Pancreas (tissue), 10 donors: Measurements from ENCODE around the gene SMAP1. TPM values are rescaled to one million over a fixed set of nuclear protein-coding genes. Genes with fewer than 3 reads are reported as not detected.

Experiments
- ATAC-seq, 4 donors: fragments of 200-7000 bp; cut with Tn5 transposase; one replicate each; pipeline versions ENCODE4 v1.8.0 to v1.9.1; 2020; ENCODE audit warnings: mild to moderate bottlenecking in 4 of 4, moderate library complexity in 4 of 4
- DNase-seq, 6 donors: peaks; one replicate each; pipeline ENCODE4 v3.0.0-alpha.2; 2020
- FAIRE-seq: peaks from 2 replicates; lab custom pipeline; 2012; peaks lifted over from hg19 to GRCh38; lab: Jason Lieb, UNC
- H3K27ac ChIP-seq, 4 donors: fragments of 200-600 bp; sonication (generic); 1 replicate in 3 of 4; 2 replicates in 1 of 4; pipeline versions ENCODE4 v1.5.0 to v1.8.0; 2020
- H3K27me3 ChIP-seq, 4 donors: fragments of 200-600 bp; one replicate each; pipeline ENCODE4 v1.8.0; 2021
- H3K36me3 ChIP-seq, 3 donors: fragments of 200-600 bp; sonication (generic) in 1 of 3; one replicate each; pipeline versions ENCODE4 v1.5.0 to v1.8.0; 2020 to 2021
- H3K4me1 ChIP-seq, 3 donors: fragments of 200-600 bp; one replicate each; pipeline ENCODE4 v1.8.0; 2021
- H3K4me3 ChIP-seq, 4 donors: fragments of 200-600 bp; sonication (generic) in 2 of 4; one replicate each; pipeline versions ENCODE4 v1.5.0 to v1.8.0; 2020 to 2021
- H3K9me3 ChIP-seq, 4 donors: fragments of 200-600 bp; one replicate each; pipeline ENCODE4 v1.8.0; 2021
- WGBS, 2 donors: extraction: QIAGEN DNeasy Blood & Tissue Kit; methylation state at CpG; one replicate each; pipeline ENCODE4 v1.1.7; 2013; 5-methylcytosine and 5-hydroxymethylcytosine counted together
- intact Hi-C, 3 donors: fragments of 100-400 bp; cut with DNase I; formaldehyde crosslinking; loops; one replicate each; pipeline versions ENCODE4 v1.11.1 to v1.14.2; 2022
- polyA plus RNA-seq, 2 donors: library from polyadenylated mRNA; stranded (reverse); fragments of 200-250 nt; gene quantifications; one replicate each; pipeline ENCODE4 v1.2.3, GENCODE V29; 2013
- total RNA-seq, 6 donors: library from RNA; stranded (reverse); fragmentation: NEBNext Ultra II Directional in 4 of 6; extraction: Animal tissue kit (Norgen Biotek cat#: 25700) in 4 of 6; gene quantifications; one replicate each; pipeline versions ENCODE4 v1.2.1 to v1.2.4, GENCODE V29; 2021 to 2023
- TF ChIP-seq, protein P1 (sequence below), 4 donors: fragments of 200-600 bp; sonication (generic) in 3 of 4; IDR thresholded peaks; one replicate each; pipeline versions ENCODE4 v1.5.0 to v1.8.0; 2021; ENCODE audit warnings: antibody characterized with exemption in 4 of 4
- donor health status: healthy with polysubstance abuse.
- donor health status: DM: no; HTN: no; CAD: no; lungs with moderate emphysema.
- donor health status: DM: no; HTN: no; CAD: no.
- donor health status: control.
- donor health status: control.
- donor health status: Bipolar disorder and iron deficiency.
- donor health status: DM: yes; HTN: yes; CAD: no.
- donor health status: DM: no; HTN: no; CAD: no.
- donor health status: DM: no; HTN: no; CAD: no.
- donor health status: DM: yes; HTN: yes; CAD: no.

Gene SMAP1
- total and polyA plus RNA-seq, 8 donors: 11.4 to 21.2 (median 17.3) TPM

DNA sequence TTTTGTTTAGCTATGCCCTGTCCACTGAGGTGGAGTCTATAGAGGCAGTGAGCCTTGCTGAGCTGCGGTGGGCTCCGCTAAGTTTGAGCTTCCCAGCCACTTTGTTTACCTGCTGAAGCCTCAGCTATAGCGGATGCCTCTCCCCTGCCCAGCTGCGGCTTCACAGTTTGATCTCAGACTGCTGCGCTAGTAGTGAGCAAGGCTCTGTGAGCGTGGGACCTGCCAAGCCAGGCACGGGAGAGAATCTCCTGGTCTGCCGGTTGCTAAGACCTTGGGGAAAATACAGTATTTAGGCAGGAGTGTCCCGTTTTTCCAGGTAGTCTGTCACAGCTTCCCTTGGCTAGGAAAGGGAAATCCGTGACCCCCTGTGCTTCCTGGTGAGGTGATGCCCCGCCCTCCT, 138.4 kb downstream of the SMAP1 start:
- no peak for FAIRE-seq
- H3K36me3 ChIP-seq: no peaks in the 10 kb centered on the region
- no peaks in the 10 kb centered on the region for H3K9me3 ChIP-seq
- H3K27ac ChIP-seq: no peak overlapping the region
- TF ChIP-seq, protein P1, sequence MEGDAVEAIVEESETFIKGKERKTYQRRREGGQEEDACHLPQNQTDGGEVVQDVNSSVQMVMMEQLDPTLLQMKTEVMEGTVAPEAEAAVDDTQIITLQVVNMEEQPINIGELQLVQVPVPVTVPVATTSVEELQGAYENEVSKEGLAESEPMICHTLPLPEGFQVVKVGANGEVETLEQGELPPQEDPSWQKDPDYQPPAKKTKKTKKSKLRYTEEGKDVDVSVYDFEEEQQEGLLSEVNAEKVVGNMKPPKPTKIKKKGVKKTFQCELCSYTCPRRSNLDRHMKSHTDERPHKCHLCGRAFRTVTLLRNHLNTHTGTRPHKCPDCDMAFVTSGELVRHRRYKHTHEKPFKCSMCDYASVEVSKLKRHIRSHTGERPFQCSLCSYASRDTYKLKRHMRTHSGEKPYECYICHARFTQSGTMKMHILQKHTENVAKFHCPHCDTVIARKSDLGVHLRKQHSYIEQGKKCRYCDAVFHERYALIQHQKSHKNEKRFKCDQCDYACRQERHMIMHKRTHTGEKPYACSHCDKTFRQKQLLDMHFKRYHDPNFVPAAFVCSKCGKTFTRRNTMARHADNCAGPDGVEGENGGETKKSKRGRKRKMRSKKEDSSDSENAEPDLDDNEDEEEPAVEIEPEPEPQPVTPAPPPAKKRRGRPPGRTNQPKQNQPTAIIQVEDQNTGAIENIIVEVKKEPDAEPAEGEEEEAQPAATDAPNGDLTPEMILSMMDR (IDR thresholded peaks at IDR 0.05): no peak
- intact Hi-C loops: no loop called here
- H3K4me1 ChIP-seq: peaks cover 0 to 4% (median 0%) of the 10 kb centered on the region in 3 donors
- no peaks in the 10 kb centered on the region for H3K27me3 ChIP-seq
- DNase-seq: peak in 1 of 6 donors; percentile 20
- no peak overlapping the region for H3K4me3 ChIP-seq
- ATAC-seq: no peak
- WGBS, 2 donors: 97 to 100% methylated on average over 11 of the region's 11 CpGs

DNA sequence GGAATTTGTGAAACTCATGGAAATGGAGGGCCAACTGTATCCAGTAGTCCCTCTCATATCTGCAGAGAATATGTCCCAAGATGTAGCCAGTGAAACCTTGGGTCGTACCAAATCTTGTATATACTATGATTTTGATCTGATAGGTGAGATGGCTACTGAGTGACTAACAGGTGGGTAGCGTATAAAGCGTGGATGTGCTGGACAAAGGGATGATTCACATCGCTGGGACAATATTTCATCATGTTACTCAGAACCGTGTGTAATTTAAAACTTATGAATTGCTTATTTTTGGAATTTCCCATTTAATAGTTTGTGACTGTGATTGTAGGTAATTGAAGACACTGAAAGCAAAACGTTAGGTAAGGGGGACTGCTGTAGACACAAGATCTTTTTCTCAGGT, 144.1 kb downstream of the SMAP1 start:
- no peaks in the 10 kb centered on the region for H3K36me3 ChIP-seq
- DNase-seq: no peak
- no peaks in the 10 kb centered on the region for H3K27me3 ChIP-seq
- TF ChIP-seq, protein P1 (IDR thresholded peaks at IDR 0.05): no peak
- intact Hi-C loops: no loop called here
- H3K27ac ChIP-seq: no peak overlapping the region
- FAIRE-seq: no peak
- no peaks in the 10 kb centered on the region for H3K9me3 ChIP-seq
- H3K4me1 ChIP-seq: peaks cover 0 to 14% (median 0%) of the 10 kb centered on the region in 3 donors
- no peak for ATAC-seq
- WGBS, 2 donors: 87 to 90% methylated on average over 6 of the region's 6 CpGs
- no peak overlapping the region for H3K4me3 ChIP-seq

DNA sequence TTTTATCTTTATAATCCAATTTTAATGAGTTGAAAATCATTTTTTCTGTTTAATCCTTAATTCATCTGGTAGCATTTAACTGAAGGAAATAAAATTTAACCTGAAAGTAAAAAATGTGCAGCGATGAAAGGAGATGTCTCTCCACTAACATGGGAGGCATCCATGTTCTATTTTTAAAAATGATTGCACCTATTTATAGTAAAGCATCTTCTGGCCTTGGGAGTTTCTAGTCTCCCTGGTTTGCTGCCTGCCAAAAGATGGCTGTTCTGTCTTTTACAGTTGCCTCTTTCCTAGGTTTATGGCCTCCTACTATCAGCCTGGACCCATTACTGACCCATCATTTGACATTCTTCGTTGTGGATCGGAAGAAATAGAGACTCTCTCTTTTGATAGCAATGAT, 146.2 kb downstream of the SMAP1 start:
- Histone ChIP-seq H3K27ac (no peak overlapping the region), H3K4me1 (peaks cover 0 to 14% (median 0%) of the 10 kb centered on the region in 3 donors), H3K4me3 (no peak overlapping the region), H3K9me3 (no peaks in the 10 kb centered on the region), H3K27me3 (no peaks in the 10 kb centered on the region), H3K36me3 (no peaks in the 10 kb centered on the region)
- no peak for FAIRE-seq
- DNase-seq: no peak
- 66 to 91% methylated on average over 3 of the region's 3 CpGs for WGBS, 2 donors
- intact Hi-C loops: no loop called here
- no peak for ATAC-seq
- TF ChIP-seq, protein P1 (IDR thresholded peaks at IDR 0.05): no peak

DNA sequence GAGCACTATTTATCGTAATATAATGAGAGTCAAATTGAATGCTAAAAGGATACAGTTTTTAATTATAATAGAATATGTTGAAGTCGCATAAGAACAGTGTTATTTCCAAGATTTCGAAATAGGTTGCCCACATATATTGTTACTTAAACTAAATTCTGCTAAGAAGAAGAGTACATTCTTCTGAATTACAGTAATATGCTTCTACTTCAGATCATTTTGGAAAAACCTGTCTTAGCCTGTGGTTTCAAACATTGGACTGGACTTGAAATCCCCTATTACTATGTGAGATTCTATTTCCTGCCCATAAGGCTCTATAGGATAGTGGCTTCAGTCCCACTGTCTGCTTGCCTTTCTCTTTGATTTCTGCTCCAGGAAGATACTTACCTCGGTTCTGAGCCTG, 152.0 kb downstream of the SMAP1 start:
- peaks cover 0 to 10% (median 0%) of the 10 kb centered on the region in 3 donors for H3K4me1 ChIP-seq
- FAIRE-seq (no peak), DNase-seq (no peak), ATAC-seq (no peak)
- H3K36me3 ChIP-seq: no peaks in the 10 kb centered on the region
- no peaks in the 10 kb centered on the region for H3K27me3 ChIP-seq
- no peak overlapping the region for H3K27ac ChIP-seq
- intact Hi-C loops: no loop called here
- H3K4me3 ChIP-seq: no peak overlapping the region
- TF ChIP-seq, protein P1 (IDR thresholded peaks at IDR 0.05): no peak
- WGBS, 2 donors: 91 to 92% methylated on average over 4 of the region's 4 CpGs
- H3K9me3 ChIP-seq: no peaks in the 10 kb centered on the region

DNA sequence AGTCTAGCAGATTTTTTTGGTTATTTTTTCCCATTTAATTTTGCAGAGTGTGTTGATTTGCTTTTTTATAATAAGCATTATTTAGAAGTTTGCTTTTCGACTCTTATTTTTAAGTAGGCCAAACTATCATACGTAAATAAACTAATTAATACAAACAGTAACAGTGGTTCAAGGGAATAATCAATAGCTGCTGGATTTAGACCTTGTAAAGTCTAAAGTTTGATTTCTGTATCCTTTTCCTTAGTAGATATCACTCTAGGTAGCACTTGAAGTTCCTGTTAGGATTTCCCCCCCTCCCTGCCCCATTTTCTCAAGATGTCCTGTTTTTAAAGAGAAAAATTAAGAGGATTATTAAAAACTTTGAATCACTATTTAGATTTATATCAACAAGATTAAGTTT, 153.1 kb downstream of the SMAP1 start:
- TF ChIP-seq, protein P1 (IDR thresholded peaks at IDR 0.05): no peak
- ATAC-seq: no peak
- intact Hi-C loops: no loop called here
- no peak overlapping the region for H3K4me3 ChIP-seq
- no peak for FAIRE-seq
- peaks cover 0 to 9% (median 0%) of the 10 kb centered on the region in 3 donors for H3K4me1 ChIP-seq
- no peak overlapping the region for H3K27ac ChIP-seq
- WGBS, 2 donors: 49 to 51% methylated on average over 2 of the region's 2 CpGs
- H3K36me3 ChIP-seq: no peaks in the 10 kb centered on the region
- no peak for DNase-seq
- H3K9me3 ChIP-seq: no peaks in the 10 kb centered on the region
- H3K27me3 ChIP-seq: no peaks in the 10 kb centered on the region
